T-helper 2 cell treated with Interferon-gamma antibody and Interleukin-4, amounts not matched to agents 100 ng/mL and 5 ng/mL, for 36 hours (primary cell): ENCODE results near the gene AK4. TPM values are rescaled to one million over a fixed set of nuclear protein-coding genes. Genes with fewer than 3 reads are reported as not detected.

Source experiments
- intact Hi-C: fragments of 100-400 bp; cut with micrococcal nuclease; formaldehyde crosslinking; loops from one replicate; pipeline ENCODE4 v1.15.1; 2023
- total RNA-seq: library from RNA; stranded (reverse); gene quantifications from 2 replicates; pipeline ENCODE4 v1.2.3, GENCODE V29; 2022

The AK4 gene
- total RNA-seq, 1 donor from 2014 or later = 44.0 TPM

DNA sequence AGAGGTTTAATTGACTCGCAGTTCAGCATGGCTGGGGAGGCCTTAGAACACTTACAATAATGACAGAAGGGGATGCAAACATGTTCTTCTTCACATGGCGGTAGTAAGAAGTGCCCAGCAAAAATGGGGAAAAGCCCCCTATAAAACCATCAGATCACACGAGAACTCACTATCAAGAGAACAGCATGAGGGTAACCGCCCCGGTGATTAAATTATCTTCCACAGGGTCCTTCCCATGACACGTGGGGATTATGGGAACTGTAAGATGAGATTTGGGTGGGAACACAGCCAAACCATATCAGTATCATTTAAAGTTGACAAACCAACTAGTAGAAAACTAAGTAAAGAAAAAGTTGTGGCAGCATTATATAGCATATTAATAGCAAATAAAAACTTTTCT, 90.0 kb downstream of the AK4 start:
- intact Hi-C loops = loop anchor here (5.0 to 10.0 kb wide), 2 partner anchors 1004 to 1207 kb away; no protein-coding TSS in a partner anchor

GRCh38 chr1:65243491-65243890, 95.5 kb downstream of the AK4 start:
- intact Hi-C loops = no loop called here

- intact Hi-C loops = no loop called here
These were observed 97.3 kb downstream of the AK4 start for GRCh38 chr1:65245295-65245694.

DNA sequence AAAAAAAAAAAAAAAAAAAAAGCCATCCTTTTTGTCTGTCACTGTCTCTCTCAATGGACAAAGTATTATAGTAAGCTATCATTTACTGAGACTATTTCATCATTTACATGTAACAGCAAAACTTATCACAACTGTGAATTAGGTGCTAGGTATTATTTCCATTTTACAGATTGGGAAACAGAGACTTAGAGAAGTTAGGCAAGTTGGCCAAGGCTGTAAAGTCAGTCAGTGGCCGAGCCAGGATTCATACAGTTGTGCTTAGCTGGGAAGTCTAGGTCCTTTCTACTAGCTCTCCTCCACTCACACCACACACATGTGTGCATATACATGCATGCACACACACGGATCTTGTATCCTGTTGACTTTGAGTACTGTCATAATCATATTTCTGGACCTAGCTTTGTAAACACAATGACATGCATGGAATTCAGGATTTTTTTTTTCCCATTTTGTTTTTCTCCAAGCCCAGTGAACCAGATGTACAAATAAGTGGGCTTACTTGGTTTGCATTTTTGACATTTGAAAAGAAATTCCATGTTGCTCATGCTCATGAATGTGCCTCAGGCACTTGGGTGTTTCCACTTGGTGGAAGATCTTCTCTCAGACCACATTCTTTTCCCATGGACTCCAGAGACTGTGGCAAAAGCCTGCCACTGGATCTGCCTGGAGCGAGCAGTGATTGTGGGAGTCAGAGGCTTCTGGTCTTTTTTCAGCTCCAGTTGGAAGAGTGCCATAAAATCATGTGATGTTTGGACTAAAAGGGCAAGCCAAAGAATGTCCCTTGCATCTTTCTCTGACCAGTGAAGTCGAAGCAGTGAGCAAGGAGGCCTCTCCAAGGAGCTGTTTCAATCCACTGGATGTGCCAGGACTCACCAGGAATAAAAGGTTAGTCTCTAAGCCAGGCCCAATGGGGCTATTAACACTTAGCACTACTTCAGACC, 99.7 kb downstream of the AK4 start:
- intact Hi-C loops = no loop called here

GRCh38 chr1:65250826-65251225, 102.8 kb downstream of the AK4 start:
- intact Hi-C loops = loop anchor here (10.0 kb wide), 1 partner anchor 564 kb away; no protein-coding TSS in a partner anchor

- intact Hi-C loops = loop anchor here (1.0 to 10.0 kb wide), 6 partner anchors 11 to 561 kb away; partner anchors contain the start of genes DNAJC6, LEPR and LEPROT
These were observed 105.9 kb downstream of the AK4 start for GRCh38 chr1:65253800-65254319.

- intact Hi-C loops = loop anchor here (1.0 to 10.0 kb wide), 6 partner anchors 11 to 560 kb away; partner anchors contain the start of genes DNAJC6, LEPR and LEPROT
These were observed 106.5 kb downstream of the AK4 start for GRCh38 chr1:65254320-65255034.

DNA sequence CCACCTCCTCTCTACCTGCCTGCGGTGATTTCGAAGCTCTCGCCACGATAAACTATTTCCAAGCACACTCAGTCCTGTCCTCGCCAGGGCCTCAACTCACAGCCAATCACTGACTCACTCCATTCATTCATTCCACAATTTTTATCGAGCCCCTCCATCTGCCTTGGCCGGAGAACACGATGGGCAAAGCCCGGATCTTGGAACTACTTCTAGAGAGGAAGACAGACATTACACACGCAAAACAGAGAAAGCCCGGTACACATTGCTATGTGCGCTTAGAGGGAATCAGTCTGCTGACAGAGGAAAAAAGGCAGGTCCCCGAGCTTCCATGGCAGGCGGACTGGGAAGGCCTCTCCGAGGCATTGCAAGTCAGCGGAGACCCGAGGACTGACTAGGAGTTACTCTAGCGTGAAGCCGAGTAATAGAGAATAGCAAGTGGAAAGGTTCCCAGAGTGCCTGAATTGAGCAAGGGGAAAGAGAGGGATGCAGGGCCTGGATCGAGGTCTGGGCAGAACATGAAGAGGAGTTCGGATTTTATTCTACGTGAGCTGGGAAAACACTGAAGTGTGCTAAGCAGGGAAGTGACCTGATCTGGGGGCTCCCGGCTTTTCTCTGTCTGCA, 107.1 kb downstream of the AK4 start:
- intact Hi-C loops = loop anchor here (2.0 to 10.0 kb wide), 4 partner anchors 108 to 560 kb away; partner anchors contain the start of genes LEPR and LEPROT

- intact Hi-C loops = loop anchor here (2.0 to 10.0 kb wide), 4 partner anchors 109 to 559 kb away; partner anchors contain the start of genes LEPR and LEPROT
These were observed 107.7 kb downstream of the AK4 start for GRCh38 chr1:65255656-65256050.

DNA sequence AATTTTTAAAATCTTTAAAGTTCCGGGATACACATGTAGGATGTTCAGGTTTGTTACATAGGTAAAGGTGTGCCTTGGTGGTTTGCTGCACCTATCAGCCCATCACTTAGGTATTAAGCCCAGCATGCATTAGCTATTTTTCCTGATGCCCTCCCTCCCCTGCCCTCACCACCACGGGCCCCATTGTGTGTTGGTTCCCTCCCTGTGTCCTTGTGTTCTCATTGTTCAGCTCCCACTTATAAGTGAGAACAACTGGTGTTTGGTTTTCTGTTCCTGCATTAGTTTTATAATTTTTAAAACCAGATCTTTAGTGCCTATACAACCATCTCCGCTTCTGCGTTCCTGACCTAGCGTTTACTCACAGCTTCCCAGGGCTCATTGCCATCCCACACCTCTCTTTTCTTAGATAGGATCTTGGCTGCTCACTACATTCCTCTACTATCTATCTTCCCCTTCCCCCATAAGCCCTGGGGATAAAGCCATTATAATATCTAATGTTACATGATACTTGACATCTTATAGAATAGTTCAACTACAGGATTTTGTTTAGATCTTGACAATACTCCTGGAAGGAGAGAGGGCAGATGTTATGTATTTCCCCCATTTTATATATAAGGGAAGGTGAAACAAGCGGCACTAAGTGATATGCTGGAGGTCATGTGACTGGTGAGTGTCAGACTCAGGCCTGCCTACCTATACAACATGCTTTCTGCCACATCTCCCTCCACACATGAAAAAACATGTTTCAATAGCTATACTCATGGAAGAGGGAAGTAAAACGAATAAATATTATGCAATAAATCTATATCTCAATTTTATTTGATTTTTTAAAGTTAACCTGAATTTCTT, 109.1 kb downstream of the AK4 start:
- intact Hi-C loops = loop anchor here (10.0 kb wide), 1 partner anchor 558 kb away; no protein-coding TSS in a partner anchor

- intact Hi-C loops = loop anchor here (10.0 kb wide), 1 partner anchor 557 kb away; no protein-coding TSS in a partner anchor
These were observed 110.1 kb downstream of the AK4 start for GRCh38 chr1:65258106-65258505.

DNA sequence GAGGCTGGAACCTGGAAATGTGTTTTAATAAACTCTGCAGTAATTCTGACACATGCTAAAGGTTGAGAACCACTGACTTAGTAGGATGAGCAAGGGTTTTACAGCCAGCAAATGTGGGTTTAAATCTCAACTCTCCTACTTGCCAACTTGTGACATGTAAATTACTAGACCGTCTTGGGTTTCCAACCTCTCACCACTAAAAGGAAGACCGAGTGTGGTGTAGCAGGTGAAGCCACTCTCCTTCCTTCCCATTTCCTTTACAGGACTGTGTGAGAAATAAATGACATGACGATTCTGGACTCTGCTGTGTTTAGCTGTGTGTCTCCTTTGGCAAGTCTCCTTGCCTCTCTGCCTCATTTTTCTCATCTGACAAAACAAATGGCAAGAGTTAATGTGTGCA, 111.8 kb downstream of the AK4 start:
- intact Hi-C loops = loop anchor here (10.0 kb wide), 1 partner anchor 555 kb away; no protein-coding TSS in a partner anchor

GRCh38 chr1:65260851-65261473, 113.0 kb downstream of the AK4 start:
- intact Hi-C loops = no loop called here

- intact Hi-C loops = no loop called here
These were observed 115.3 kb downstream of the AK4 start for GRCh38 chr1:65263286-65263685.

DNA sequence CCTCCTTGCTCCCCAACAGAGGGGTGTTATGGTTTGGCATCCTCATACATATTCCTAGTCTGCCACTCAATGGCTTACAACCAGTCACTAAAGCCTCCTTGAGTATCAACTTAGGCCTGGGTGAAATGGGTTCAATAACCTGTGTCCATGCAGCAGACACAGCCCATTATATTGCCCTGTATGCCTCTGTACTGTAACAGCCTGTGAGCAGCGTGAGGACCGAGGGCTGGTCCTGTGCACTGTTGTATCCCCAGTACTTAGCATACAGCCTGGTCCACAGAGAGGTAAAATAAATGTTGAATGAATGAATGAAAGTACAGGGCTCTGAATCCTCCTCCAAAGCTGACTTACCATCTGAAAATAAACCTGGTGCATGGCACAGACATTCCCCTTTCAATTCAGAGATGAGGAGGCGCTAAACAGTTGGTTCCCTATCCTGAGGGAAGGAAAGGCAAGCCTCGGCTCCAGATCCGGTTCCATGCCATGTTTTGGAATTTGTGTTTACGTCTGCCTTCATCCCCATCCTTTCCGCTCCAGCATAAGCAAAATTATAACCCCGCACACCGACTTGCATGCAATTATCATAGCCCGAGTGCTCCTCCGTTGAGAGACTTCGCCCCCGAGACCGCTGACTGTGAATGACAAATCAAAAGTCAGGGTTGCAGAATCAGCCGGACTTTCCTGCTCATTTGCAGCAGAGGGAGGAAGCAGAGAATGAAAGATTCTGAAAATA, 116.4 kb downstream of the AK4 start:
- intact Hi-C loops = no loop called here

- intact Hi-C loops = loop anchor here (1.0 to 5.0 kb wide), 2 partner anchors 11 to 157 kb away; partner anchors contain the start of genes LEPR and LEPROT
These were observed 117.3 kb downstream of the AK4 start for GRCh38 chr1:65265296-65265650.

- intact Hi-C loops = loop anchor here (1.0 to 5.0 kb wide), 2 partner anchors 12 to 156 kb away; partner anchors contain the start of genes LEPR and LEPROT
These were observed 117.8 kb downstream of the AK4 start for GRCh38 chr1:65265651-65266351.

GRCh38 chr1:65266476-65266875, 118.5 kb downstream of the AK4 start:
- intact Hi-C loops = loop anchor here (5.0 kb wide), 1 partner anchor 156 kb away; the partner anchor contains the start of genes LEPR and LEPROT
